ENCODE results near the gene MRPL27.

Gene MRPL27

DNA sequence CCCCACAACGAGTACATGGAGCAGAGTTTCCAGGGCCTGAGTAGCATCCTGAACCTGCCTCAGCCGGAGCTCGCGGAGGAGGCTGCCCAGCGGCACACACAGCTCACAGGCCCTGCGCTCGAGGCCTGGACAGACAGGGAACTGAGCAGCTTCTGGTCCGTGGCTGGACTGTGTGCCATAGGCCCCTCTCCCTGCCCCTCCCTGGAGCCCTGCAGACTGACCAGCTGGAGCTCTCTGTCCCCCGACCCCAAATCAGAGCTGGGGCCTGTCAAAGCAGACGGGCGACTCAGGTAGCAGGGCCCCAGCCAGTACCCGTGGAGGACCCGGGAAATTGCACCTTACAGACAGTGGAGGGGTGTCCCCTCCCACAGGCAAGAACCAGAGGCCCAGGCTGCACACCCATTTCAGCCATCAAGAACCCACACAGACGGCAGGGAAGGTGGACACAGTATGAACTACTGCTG, 13.0 kb downstream of the MRPL27 start:
- no peak for DNase-seq

GRCh38 chr17:50359005-50359699, 13.8 kb downstream of the MRPL27 start:
- DNase-seq = no peak

DNA sequence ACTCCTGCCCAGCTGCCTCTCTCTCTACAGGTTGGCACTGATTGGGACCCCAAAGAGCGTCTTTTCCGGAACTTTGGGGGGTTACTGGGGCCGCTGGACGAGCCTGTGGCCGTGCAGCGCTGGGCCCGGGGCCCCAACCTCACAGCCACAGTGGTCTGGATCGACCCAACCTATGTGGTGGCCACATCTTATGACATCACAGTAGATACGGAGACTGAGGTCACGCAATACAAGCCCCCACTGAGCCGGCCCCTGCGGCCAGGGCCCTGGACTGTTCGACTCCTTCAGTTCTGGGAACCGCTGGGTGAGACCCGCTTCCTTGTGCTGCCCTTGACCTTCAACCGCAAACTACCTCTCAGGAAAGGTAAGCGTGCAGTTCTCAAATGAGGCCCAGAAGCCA, 14.8 kb downstream of the MRPL27 start:
- no peak for DNase-seq

GRCh38 chr17:50356892-50357510, 16.0 kb downstream of the MRPL27 start:
- DNase-seq = no peak

DNA sequence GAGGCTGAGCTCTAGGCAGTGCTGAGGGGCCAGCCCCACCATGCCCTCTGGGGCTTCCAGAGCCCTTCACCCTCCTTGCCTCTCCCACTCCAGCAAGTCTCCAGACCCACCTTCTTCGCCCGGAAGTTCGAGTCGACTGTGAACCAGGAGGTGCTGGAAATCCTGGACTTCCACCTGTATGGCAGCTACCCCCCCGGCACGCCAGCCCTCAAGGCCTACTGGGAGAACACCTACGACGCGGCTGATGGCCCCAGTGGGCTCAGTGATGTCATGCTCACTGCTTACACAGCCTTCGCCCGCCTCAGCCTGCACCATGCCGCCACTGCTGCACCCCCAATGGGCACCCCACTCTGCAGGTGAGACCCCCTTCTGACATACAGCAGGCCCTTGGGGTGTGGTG, 16.6 kb downstream of the MRPL27 start:
- DNase-seq = no peak

- DNase-seq = no peak
Observed at GRCh38 chr17:50355701-50356341, 17.2 kb downstream of the MRPL27 start.

DNA sequence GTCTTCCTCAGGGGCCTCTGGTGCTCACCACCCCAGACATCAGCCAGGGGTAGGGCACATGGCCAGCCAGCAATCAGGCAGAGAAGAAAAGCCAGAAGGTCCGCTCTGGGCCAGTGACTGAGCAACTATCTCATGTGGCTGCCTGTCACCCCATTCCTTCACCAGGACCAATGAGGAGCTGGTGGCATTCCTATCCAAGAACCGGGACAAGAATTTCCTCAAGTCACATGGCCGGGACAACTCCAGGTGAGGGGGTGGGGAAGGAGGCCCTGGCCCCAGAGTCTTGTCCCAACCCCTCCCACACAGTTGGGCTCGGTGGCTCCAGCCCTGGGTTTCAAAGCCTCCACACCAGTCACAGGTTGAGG, 17.7 kb downstream of the MRPL27 start:
- no peak for DNase-seq

DNA sequence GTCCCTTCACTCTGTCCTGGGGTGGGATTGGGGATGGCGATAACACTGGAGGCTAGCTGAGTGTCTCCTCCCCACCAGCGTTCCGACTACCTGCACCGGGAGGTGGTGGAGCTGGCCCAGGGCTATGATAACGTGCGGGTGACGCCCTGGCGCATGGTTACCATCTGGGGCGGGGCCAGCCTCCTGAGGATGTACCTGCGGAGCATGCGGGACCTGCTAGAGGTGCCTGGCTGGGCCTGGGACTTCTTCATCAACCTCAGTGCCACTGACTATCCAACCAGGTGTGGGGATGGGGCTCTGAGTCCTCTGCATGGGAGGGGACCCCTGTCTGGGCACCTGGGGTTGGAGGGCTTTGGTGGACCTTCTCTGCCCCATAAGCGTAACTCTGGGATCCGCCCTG, 18.2 kb downstream of the MRPL27 start:
- no peak for DNase-seq

DNA sequence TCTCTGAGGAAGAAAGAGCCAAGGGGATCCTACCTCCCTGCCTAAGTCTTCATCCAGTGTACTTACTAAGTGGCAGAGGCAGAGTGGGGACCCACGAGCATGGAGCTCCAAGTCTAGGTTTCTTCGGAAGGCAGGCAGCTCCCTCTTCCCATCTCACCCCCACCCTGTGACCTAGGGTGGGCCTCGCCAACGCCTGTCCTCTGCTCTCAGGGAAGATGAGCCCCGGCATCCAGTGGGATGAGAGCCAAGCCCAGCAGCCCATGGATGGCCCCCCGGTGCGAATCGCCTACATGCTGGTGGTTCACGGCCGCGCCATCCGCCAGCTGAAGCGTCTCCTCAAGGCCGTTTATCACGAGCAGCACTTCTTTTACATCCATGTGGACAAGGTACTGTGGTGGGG, 18.8 kb downstream of the MRPL27 start:
- no peak for DNase-seq

DNA sequence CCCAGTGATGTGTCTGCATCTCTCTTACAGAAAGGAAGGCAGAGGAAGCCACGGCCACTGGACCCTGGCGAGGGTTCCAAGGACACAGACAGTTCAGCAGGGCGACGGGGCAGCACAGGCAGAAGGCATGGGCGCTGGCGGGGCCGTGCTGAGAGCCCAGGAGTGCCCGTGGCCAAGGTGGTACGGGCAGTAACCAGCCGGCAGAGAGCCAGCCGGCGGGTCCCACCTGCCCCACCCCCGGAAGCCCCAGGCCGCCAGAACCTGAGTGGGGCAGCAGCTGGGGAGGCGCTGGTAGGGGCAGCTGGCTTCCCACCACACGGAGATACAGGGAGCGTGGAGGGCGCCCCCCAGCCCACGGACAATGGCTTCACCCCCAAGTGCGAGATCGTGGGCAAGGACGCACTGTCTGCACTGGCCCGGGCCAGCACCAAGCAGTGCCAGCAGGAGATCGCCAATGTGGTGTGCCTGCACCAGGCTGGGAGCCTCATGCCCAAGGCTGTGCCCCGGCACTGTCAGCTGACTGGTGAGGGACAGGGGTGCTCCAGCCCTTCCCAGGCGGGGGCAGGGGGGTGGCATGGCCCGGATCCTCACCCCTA, 19.3 kb downstream of the MRPL27 start:
- no peak for DNase-seq

- DNase-seq = no peak
Observed at GRCh38 chr17:50352693-50353599, 20.0 kb downstream of the MRPL27 start.

DNA sequence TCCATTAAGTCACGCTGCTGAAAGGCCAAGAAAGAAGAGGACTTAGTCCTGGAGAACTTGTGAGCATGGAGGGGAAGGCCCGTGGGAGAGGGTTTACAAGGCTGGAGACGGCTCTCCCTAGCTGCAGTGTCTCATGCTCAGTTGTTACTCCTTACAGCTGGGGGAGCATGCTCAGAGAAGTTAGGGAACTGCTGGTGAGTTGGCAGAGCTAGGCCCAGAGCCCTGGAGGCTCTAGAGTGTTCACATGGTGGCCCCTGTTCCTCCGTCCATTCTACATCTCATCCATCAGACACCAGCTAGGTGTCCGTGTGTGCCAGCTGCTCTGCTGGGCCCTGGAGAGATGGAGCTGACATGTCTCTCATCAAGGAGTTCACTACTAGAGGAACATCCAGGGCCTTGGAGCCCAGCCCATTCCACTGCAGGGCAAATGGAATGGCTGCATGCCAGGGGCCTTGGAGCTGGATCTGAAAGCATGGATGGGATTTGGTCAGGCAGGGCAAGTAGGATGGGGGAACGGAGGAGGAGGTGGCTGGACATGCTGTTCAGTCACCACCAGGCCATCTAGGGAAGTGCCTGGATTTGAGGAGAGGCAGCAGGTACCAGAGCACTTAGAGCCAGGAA, 20.8 kb downstream of the MRPL27 start:
- DNase-seq = no peak

GRCh38 chr17:50350733-50351132, 22.3 kb downstream of the MRPL27 start:
- no peak for DNase-seq

GRCh38 chr17:50349243-50349600, 23.8 kb downstream of the MRPL27 start:
- DNase-seq = no peak

- DNase-seq = no peak
Observed at GRCh38 chr17:50348522-50349242, 24.3 kb downstream of the MRPL27 start.

- no peak for DNase-seq
Observed at GRCh38 chr17:50347894-50348291, 25.1 kb downstream of the MRPL27 start.

- no peak for DNase-seq
Observed at GRCh38 chr17:50347117-50347893, 25.7 kb downstream of the MRPL27 start.

DNA sequence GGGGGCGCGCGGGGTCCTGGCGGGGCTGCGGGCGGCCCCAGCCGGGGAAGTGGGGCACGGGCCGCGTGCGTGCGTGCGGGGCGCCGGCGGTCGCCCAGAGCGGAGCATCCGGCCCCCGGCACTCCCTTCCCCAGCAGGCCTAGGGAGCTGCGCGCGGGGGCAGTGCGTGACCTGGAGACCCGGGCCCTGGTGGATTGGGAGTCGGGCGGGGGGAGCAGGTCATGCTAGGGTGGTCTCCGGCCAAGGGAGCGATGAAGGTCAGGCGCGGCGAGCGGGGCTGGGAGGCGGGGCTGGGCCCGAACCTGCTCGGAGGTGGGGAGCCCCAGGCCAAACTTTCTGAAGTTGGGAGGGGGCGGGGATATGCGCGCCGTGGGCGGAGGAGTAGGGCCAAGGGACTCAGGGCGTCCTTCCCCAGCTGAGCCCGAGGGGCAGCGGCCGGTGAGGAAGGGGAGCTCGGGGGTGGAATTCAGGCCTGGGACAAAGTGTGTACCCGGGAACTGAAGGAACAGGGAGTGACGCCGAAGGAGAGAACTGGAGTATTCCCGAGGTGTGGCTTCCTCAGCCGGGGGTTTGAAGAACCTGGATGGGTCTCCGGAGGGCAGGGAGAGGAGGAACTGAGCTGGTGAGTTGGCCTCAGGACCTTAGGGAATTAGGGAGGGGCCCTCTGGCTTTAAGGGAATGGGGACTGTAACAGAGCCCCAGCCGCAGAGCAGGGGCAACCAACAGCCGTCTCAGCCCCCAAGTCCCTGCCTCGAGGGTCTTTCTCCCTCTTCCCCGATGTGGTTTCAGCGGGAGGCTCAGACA, 26.5 kb downstream of the MRPL27 start:
- DNase-seq = no peak

- DNase-seq = peak; percentile 55
Observed at GRCh38 chr17:50345432-50346312, 27.3 kb downstream of the MRPL27 start, which contains the start of gene XYLT2. Gene XYLT2 (plus strand): TSS chr17:50346126. CDS start chr17:50346141, 15 bp downstream.

All from DMS79 treated with DMSO at 0.1 percent for 48 hours (cell line).